ENCODE results near the gene ZFYVE19.

- no peak for TF ChIP-seq CTCF (IDR thresholded peaks at IDR 0.05)
- TF ChIP-seq POLR2A (IDR thresholded peaks at IDR 0.05): no peak
- TF ChIP-seq EP300 (IDR thresholded peaks at IDR 0.05; ENCODE audit: low read depth): no peak
- TF ChIP-seq POLR2AphosphoS5 (IDR thresholded peaks at IDR 0.05): no peak
Observed at GRCh38 chr15:40803688-40804087, 3.2 kb upstream of the ZFYVE19 start.

Data from transverse colon (tissue), 4 donors.